HepG2 (cell line): ENCODE measurements around the gene KIF20A. TPM values are rescaled to one million over a fixed set of nuclear protein-coding genes. Genes with fewer than 3 reads are reported as not detected.

Experiments used
- ATAC-seq: fragments of 200-7000 bp; cut with Tn5 transposase; 3 replicates; pipeline ENCODE4 v1.9.1; 2020; ENCODE audit warnings: mild to moderate bottlenecking, moderate library complexity
- BruUV-seq: library from RNA; stranded (reverse); fragments of 400-500 nt; replicated peaks from 2 replicates; lab custom pipeline; 2021; lab: Mats Ljungman, UMichigan
- CTCF ChIA-PET: fragments of 300-600 bp; formaldehyde crosslinking; extraction: SDS; loops from one replicate; lab custom pipeline; 2021; ENCODE audit warnings: low total read pairs, inconsistent platforms, low intra/inter-chr PET ratio; lab: Yijun Ruan, JAX
- POLR2A ChIA-PET: fragments of 350-600 bp; sonication (Branson Sonifier 250); formaldehyde crosslinking; loops from one replicate; lab custom pipeline; 2020; ENCODE audit warnings: antibody characterized with exemption, inconsistent platforms; lab: Yijun Ruan, JAX
- DNase-seq: peaks from one replicate; pipeline ENCODE4 v3.0.0-alpha.2; 2015; ENCODE audit warnings: low spot score
- FAIRE-seq: peaks from 3 replicates; lab custom pipeline; 2011; peaks lifted over from hg19 to GRCh38; lab: Jason Lieb, UNC
- H2AFZ ChIP-seq: one replicate; pipeline ENCODE4 v1.6.1; 2011; ENCODE audit warnings: low read length, inconsistent platforms
- H3K27ac ChIP-seq: fragments of 300-600 bp; 3 replicates; pipeline ENCODE4 v1.8.0; 2011; ENCODE audit warnings: mixed run types, mild to moderate bottlenecking, mixed read lengths, low read length, inconsistent platforms; ENCODE audit not compliant: insufficient read depth; ENCODE audit errors: extremely low read length
- H3K27me3 ChIP-seq, 2 experiments: fragments of 200-600 bp in 1 of 2; 2 replicates in 1 of 2; 3 replicates in 1 of 2; pipeline versions ENCODE4 v1.6.0 to v1.8.0; 2011; ENCODE audit warnings: low read length in 2 of 2, mild to moderate bottlenecking in 2 of 2, moderate library complexity in 2 of 2, inconsistent platforms in 1 of 2; ENCODE audit not compliant: insufficient read depth in 2 of 2, control insufficient read depth in 1 of 2
- H3K36me3 ChIP-seq, 2 experiments: fragments of 200-600 bp in 1 of 2; replicated peaks in 1 of 2; 2 replicates in 1 of 2; 3 replicates in 1 of 2; pipeline versions ENCODE4 v1.5.1 to v1.8.0; 2011; ENCODE audit warnings: low read length in 2 of 2, inconsistent platforms in 1 of 2; ENCODE audit not compliant: insufficient read depth in 2 of 2, control insufficient read depth in 1 of 2
- H3K4me1 ChIP-seq: 2 replicates; pipeline ENCODE4 v1.5.1; 2012; ENCODE audit warnings: low read length, inconsistent platforms; ENCODE audit not compliant: insufficient read depth
- H3K4me2 ChIP-seq: 2 replicates; pipeline ENCODE4 v1.6.0; 2011; ENCODE audit warnings: low read depth, low read length, inconsistent platforms
- H3K4me3 ChIP-seq, 3 experiments: fragments of 200-600 bp in 1 of 3; sonication (generic), shearing (Covaris generic) in 1 of 3; replicated peaks in 1 of 3; 2 replicates each; pipeline ENCODE4 v1.5.1; 2011 to 2016; ENCODE audit warnings: low read length in 3 of 3, inconsistent platforms in 2 of 3, low read depth in 2 of 3, mild to moderate bottlenecking in 2 of 3, control low read depth in 1 of 3, mixed read lengths in 1 of 3; ENCODE audit not compliant: insufficient read depth in 1 of 3
- H3K79me2 ChIP-seq: one replicate; pipeline ENCODE4 v1.6.1; 2011; ENCODE audit warnings: low read length, inconsistent platforms; ENCODE audit not compliant: insufficient read depth
- H3K9ac ChIP-seq: 2 replicates; pipeline ENCODE4 v1.6.0; 2011; ENCODE audit warnings: mild to moderate bottlenecking, low read depth, low read length, inconsistent platforms; ENCODE audit not compliant: insufficient read depth
- H3K9me3 ChIP-seq: 2 replicates; pipeline ENCODE4 v1.5.1; 2012; ENCODE audit warnings: mild to moderate bottlenecking, low read length
- H4K20me1 ChIP-seq: 2 replicates; pipeline ENCODE4 v1.6.0; 2011; ENCODE audit warnings: inconsistent platforms, mild to moderate bottlenecking, low read length, moderate library complexity; ENCODE audit not compliant: insufficient read depth
- CEBPB ChIP-seq: IDR thresholded peaks from 2 replicates; pipeline ENCODE4 v1.6.1; 2011; ENCODE audit warnings: low read depth, low read length, improper control_type of control experiment, borderline replicate concordance
- CREM ChIP-seq, 2 experiments: sonication (generic) in 1 of 2; formaldehyde crosslinking in 1 of 2; IDR thresholded peaks; 2 replicates each; pipeline versions ENCODE4 v1.4.0 to v1.6.1; 2016 to 2020; ENCODE audit warnings: antibody characterized with exemption in 1 of 2, mild to moderate bottlenecking in 1 of 2, missing genetic modification reagents in 1 of 2
- WGBS: methylation state at CpG from one replicate; pipeline ENCODE4 v1.1.6; 2017; ENCODE audit warnings: low lambda C conversion rate; 5-methylcytosine and 5-hydroxymethylcytosine counted together
- in situ Hi-C: cut with HindIII; loops from 2 replicates; pipeline ENCODE4 v1.10.0; 2017; ENCODE audit warnings: low pct_unique_long_range_greater_than_20kb; ENCODE audit not compliant: extremely low pct_ligation_motif_present
- intact Hi-C: fragments of 100-400 bp; cut with micrococcal nuclease; formaldehyde crosslinking; loops from one replicate; pipeline ENCODE4 v1.10.0; 2022; ENCODE audit not compliant: unreplicated experiment
- polyA plus RNA-seq, 8 experiments: library from polyadenylated mRNA; depleted of rRNA in 3 of 8; stranded (reverse) in 7 of 8; unstranded in 1 of 8; fragments of >200 nt; fragmentation: Illumina TruSeq in 4 of 8; extraction: Trizol in 4 of 8; gene quantifications; 2 replicates each; pipeline versions ENCODE4 v1.2.1 to v1.2.3, GENCODE V29; 2011 to 2016; ENCODE audit warnings: low read depth in 4 of 8, missing spikeins in 1 of 8, mixed read lengths in 1 of 8; ENCODE audit not compliant: insufficient read depth in 1 of 8
- total RNA-seq, 5 experiments: library from RNA; depleted of rRNA; stranded (reverse); fragments of >200 nt; fragmentation: Illumina TruSeq; extraction: Trizol; gene quantifications; 2 replicates each; pipeline ENCODE4 v1.2.3, GENCODE V29; 2016; ENCODE audit warnings: low read depth in 1 of 5
- TF ChIP-seq, protein P1 (sequence below): sonication (generic); formaldehyde crosslinking; IDR thresholded peaks from one replicate; pipeline ENCODE4 v1.5.1; 2020; ENCODE audit warnings: mild to moderate bottlenecking, missing genetic modification reagents; ENCODE audit errors: not compliant biosample characterization

Gene KIF20A
- total and polyA plus RNA-seq, 2 of the 13 experiments (the other 11 are each of a cell fraction or from before 2014, with no cell fraction given), result 17.1 to 66.8 TPM

DNA sequence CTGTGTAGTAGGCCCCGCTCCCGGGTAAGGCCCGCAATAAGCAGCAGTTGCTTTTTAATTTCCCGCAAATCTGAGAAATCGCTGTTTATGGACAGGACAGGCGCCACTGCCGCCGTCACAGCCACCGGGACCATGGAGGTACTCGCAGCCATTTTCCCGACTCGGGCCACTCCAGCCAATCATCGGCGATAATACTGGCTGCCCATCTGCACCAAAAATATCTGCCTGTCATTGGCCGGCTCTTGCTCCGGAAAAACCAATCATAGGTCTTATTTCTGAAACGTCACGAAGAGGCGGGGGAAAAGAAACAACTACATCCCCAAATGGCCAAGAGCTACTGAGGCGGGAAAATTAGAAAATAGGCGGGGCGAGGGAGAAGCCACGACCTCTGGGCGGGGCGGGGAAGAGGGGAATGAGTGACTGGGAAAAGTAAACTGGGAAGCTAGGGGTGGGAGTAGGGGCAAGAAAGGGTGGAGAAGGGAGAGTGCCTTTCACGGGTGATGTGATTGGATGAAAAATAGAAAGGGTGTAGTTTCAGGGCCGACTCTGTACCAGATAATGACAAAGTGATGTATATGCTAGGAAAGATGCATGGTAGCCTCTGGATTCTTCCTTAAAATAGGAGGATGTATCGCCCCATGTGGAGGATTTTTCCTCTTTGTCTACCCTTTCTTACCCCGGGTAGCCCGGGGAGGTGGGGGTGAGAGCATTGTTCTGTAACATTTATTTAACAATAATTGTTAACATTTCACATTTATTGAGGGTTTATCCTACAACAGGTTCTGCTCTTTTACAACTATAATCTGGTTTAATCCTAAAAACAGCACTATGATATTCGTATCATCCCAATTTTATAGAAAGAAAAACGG lies 34.5 kb downstream of the KIF20A start, which contains the start of gene CDC23 (continued):
- TF ChIP-seq, protein P1, sequence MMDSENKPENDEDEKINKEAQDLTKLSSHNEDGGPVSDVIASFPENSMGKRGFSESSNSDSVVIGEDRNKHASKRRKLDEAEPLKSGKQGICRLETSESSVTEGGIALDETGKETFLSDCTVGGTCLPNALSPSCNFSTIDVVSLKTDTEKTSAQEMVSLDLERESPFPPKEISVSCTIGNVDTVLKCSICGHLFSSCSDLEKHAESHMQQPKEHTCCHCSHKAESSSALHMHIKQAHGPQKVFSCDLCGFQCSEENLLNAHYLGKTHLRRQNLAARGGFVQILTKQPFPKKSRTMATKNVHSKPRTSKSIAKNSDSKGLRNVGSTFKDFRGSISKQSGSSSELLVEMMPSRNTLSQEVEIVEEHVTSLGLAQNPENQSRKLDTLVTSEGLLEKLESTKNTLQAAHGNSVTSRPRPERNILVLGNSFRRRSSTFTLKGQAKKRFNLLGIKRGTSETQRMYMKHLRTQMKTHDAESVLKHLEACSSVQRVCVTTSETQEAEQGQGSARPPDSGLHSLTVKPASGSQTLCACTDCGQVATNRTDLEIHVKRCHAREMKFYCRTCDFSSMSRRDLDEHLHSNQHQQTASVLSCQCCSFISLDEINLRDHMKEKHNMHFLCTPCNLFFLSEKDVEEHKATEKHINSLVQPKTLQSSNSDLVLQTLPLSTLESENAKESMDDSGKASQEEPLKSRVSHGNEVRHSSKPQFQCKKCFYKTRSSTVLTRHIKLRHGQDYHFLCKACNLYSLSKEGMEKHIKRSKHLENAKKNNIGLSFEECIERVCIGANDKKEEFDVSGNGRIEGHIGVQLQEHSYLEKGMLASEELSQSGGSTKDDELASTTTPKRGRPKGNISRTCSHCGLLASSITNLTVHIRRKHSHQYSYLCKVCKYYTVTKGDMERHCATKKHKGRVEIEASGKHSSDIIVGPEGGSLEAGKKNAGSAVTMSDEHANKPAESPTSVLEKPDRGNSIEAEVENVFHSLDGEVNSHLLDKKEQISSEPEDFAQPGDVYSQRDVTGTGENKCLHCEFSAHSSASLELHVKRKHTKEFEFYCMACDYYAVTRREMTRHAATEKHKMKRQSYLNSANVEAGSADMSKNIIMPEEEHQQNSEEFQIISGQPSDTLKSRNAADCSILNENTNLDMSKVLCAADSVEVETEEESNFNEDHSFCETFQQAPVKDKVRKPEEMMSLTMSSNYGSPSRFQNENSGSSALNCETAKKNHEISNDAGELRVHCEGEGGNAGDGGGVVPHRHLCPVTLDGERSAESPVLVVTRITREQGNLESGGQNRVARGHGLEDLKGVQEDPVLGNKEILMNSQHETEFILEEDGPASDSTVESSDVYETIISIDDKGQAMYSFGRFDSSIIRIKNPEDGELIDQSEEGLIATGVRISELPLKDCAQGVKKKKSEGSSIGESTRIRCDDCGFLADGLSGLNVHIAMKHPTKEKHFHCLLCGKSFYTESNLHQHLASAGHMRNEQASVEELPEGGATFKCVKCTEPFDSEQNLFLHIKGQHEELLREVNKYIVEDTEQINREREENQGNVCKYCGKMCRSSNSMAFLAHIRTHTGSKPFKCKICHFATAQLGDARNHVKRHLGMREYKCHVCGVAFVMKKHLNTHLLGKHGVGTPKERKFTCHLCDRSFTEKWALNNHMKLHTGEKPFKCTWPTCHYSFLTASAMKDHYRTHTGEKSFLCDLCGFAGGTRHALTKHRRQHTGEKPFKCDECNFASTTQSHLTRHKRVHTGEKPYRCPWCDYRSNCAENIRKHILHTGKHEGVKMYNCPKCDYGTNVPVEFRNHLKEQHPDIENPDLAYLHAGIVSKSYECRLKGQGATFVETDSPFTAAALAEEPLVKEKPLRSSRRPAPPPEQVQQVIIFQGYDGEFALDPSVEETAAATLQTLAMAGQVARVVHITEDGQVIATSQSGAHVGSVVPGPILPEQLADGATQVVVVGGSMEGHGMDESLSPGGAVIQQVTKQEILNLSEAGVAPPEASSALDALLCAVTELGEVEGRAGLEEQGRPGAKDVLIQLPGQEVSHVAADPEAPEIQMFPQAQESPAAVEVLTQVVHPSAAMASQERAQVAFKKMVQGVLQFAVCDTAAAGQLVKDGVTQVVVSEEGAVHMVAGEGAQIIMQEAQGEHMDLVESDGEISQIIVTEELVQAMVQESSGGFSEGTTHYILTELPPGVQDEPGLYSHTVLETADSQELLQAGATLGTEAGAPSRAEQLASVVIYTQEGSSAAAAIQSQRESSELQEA (CRISPR knock-in tag), result peak; percentile 52
- TF ChIP-seq, all 625 proteins: peak for 176

DNA sequence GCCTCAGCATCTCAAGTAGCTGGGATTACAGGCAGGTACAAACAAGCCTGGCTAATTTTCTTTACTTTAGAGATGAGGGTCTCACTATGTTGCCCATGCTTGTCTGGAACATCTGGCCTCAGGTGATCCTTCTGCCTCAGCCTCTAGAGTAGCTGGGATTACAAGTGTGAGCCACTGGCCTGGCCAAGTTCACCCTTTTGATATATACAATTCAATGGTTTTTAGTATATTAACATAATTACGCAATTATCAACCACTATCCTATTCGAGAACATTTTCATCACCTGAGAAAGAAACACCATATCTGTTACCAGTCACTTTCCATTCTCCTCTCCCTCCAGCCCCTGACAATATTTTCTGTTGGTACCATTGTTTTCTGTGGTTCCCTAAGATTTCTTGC lies 37.9 kb downstream of the KIF20A start:
- BruUV-seq, result no TSS peak
- no peaks in the 10 kb centered on the region for H3K9me3 ChIP-seq
- no peak for ATAC-seq
- POLR2A ChIA-PET, result no interaction called here
- no peak overlapping the region for H3K27ac ChIP-seq
- H3K27me3 ChIP-seq, result no peaks in the 10 kb centered on the region; a peak in 1 of 5 replicates
- H4K20me1 ChIP-seq, result no peaks in the 10 kb centered on the region
- DNase-seq, result no peak
- H3K79me2 ChIP-seq, result peaks cover 14% of the 10 kb centered on the region
- TF ChIP-seq CEBPB (0 out of 2 replicates have a peak, but pooled peaks have one; percentile 12), CREM (IDR thresholded peaks at IDR 0.05) (no peak), CREM (CRISPR knock-in tag; IDR thresholded peaks at IDR 0.05) (no peak)
- 28% methylated on average over 2 of the region's 2 CpGs for WGBS
- CTCF ChIA-PET, result no interaction called here
- H3K9ac ChIP-seq, result no peak overlapping the region
- intact Hi-C loops, result no loop called here
- H3K4me1 ChIP-seq, result peaks cover 6% of the 10 kb centered on the region
- H3K4me2 ChIP-seq, result no peak overlapping the region
- no peaks in the 10 kb centered on the region for H3K36me3 ChIP-seq
- in situ Hi-C loops, result no loop called here
- no peak for FAIRE-seq
- no peak overlapping the region for H3K4me3 ChIP-seq
- no peak overlapping the region for H2AFZ ChIP-seq
